Neural cell (in vitro differentiated cells): Measurements from ENCODE around the gene S100A2.

Experiments
- CTCF ChIP-seq: fragments of 450-650 bp; IDR thresholded peaks from 2 replicates; pipeline ENCODE4 v1.5.1; 2014; ENCODE audit warnings: antibody characterized with exemption, mild to moderate bottlenecking, moderate library complexity; ENCODE audit not compliant: poor library complexity, severe bottlenecking
- TAF1 ChIP-seq: IDR thresholded peaks from 2 replicates; pipeline ENCODE4 v1.6.1; 2012; ENCODE audit warnings: low read depth

GRCh38 chr1:153597206-153597605 lies 31.6 kb upstream of the S100A2 start:
- TF ChIP-seq CTCF (no peak), TAF1 (no peak)
